ENCODE results near the gene TLNRD1.

GRCh38 chr15:80982205-80982604 lies 18.5 kb upstream of the TLNRD1 start:
- TF ChIP-seq CTCF (IDR thresholded peaks at IDR 0.05) (no peak), POLR2A (IDR thresholded peaks at IDR 0.05) (no peak)
